GM18951 (cell line): ENCODE results near the gene PDGFRA.
"Not testable (repeated sequence)": the region's sequence is repeated elsewhere in the genome, so short reads cannot be mapped to it uniquely, and the experiment has no call there.

Experiments
- POLR2A ChIP-seq: IDR thresholded peaks from 4 replicates; pipeline ENCODE4 v1.6.1; 2011; ENCODE audit warnings: mild to moderate bottlenecking; ENCODE audit not compliant: insufficient read length, insufficient read depth; ENCODE audit errors: extremely low read depth
- in situ Hi-C: fragments of 300-500 bp; cut with MboI; formaldehyde crosslinking; loops from one replicate; pipeline ENCODE4 v1.12.0; 2022; ENCODE audit warnings: low sequenced_read_pairs, mixed read lengths, inconsistent platforms; ENCODE audit not compliant: unreplicated experiment

The PDGFRA gene

DNA sequence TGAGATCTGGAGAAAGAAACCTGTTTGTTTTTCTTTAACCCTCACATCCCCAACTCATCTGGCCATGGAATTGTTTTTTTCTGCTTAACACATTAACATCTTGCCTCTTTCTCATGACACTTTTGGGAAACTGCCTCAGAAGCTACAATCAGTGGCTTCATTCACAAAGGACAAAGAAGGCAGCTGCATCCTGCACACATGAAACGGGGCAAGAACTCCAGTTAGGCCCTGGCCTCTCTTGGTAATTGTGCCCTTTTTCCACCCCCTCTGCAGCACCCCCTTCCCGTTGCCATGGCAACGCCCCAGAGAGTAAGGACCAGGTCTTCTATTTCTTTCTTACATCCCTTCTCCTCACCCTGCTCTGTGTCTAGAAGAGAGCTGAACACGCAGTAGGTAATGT is 103.4 kb downstream of the PDGFRA start:
- in situ Hi-C loops = no loop called here
- TF ChIP-seq POLR2A = no peak

DNA sequence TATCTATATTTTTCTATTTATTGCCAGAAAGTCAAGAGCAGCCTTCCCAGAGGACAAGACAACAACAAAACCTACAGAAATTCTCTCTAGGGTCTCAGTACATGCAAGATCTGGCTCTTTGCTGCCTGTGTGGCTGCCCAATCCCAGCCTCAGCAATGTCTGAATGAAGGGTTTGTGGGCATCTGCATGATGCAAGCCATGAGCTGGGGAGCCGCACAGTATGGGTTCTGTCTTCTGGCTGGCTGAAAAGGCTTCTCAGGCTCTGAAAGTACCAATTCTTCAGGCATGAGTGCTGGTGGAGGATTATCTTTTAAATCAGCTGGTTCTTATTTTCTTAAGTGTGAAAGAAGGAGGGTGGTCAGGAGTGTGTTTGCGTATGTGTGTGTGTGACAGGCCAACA is 104.6 kb downstream of the PDGFRA start:
- no peak for TF ChIP-seq POLR2A
- in situ Hi-C loops = no loop called here

DNA sequence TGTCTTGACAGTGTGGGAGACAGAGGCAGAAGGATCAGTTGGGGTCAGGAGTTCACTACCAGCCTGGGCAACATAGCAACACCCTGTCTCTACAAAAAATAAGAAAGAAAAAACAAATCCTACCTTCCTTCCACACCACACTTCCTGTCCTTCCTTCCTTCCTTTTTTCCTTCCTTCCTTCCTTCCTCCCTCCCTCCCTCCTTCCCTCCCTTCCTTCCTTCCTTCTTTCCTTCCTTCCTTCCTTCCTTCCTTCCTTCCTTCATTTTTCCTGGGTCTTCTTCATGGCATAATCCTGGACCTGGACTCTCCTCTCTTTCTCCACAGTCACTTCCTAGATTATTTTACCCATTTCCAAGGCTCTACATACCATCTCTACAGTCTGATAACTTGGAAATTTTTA is 105.7 kb downstream of the PDGFRA start:
- in situ Hi-C loops = not testable (repeated sequence)

DNA sequence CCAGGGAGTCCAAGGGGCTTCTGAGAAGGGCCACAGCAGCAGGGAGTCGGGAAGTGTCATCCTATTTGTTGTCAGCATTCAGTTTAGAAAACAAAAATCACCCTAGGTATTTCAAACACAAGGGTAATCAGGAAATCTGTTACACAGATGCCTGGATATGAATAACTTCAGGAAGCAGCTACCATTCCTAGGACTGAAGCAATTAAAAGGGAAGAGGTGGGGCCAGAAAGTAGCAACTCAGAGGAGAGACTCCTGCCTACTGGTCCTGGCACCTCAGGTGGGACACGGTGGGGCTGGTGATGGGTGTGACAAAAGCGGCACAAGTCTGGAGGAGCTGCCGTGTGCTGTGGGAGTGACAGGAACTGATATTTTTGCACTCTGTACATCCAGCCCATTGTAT is 107.9 kb downstream of the PDGFRA start:
- TF ChIP-seq POLR2A = no peak
- in situ Hi-C loops = no loop called here

DNA sequence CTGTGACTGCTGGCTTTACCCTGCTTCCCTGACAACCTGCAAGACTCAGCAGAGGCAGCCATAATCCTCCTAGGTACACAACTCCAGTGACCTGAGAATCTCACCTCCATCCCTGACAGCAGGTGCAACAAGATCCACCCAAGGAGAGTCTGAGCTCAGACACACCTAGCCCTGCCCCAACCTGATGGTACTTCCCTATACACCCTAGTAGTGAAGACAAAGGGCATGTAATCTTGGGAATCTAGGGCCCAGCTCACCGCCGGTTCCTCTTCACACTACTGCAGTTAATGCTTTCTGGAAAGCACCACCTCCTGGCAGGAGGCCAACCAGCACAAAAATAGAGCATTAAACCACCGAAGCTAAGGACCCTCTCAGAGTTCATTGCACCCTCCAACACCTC is 113.0 kb downstream of the PDGFRA start:
- in situ Hi-C loops = not testable (repeated sequence)
